Tibial nerve (tissue), 4 donors: Measurements from ENCODE around the gene LRRC75B. TPM values are rescaled to one million over a fixed set of nuclear protein-coding genes. Genes with fewer than 3 reads are reported as not detected.

Experiments used
- DNase-seq, 2 donors: peaks; one replicate each; pipeline ENCODE4 v3.0.0-alpha.2; 2019; ENCODE audit warnings: low spot score in 2 of 2
- H3K27ac ChIP-seq, 4 donors: fragments of 200-600 bp; sonication (generic) in 3 of 4; one replicate each; pipeline ENCODE4 v1.5.1; 2017 to 2019; ENCODE audit warnings: mild to moderate bottlenecking in 1 of 4
- H3K27me3 ChIP-seq, 2 donors: fragments of 200-600 bp; sonication (generic) in 1 of 2; one replicate each; pipeline versions ENCODE4 v1.5.1 to v1.6.0; 2017 to 2019
- H3K36me3 ChIP-seq, 3 donors: fragments of 200-600 bp; sonication (generic); one replicate each; pipeline ENCODE4 v1.5.1; 2018 to 2019
- H3K4me1 ChIP-seq, 4 donors: fragments of 200-600 bp; sonication (generic) in 3 of 4; one replicate each; pipeline ENCODE4 v1.5.1; 2017 to 2019
- H3K4me3 ChIP-seq, 4 donors: fragments of 200-600 bp; sonication (generic) in 3 of 4; one replicate each; pipeline ENCODE4 v1.5.1; 2017 to 2019; ENCODE audit warnings: mild to moderate bottlenecking in 1 of 4, moderate library complexity in 1 of 4
- H3K9me3 ChIP-seq, 4 donors: fragments of 200-600 bp; sonication (generic) in 3 of 4; one replicate each; pipeline ENCODE4 v1.5.1; 2017 to 2019
- CTCF ChIP-seq, 5 experiments: fragments of 200-600 bp in 3 of 5; fragments of 450-650 bp in 2 of 5; sonication (generic) in 3 of 5; IDR thresholded peaks; one replicate each; pipeline ENCODE4 v1.5.1; 2016 to 2019; ENCODE audit warnings: antibody characterized with exemption in 5 of 5, mild to moderate bottlenecking in 3 of 5, moderate library complexity in 2 of 5
- EP300 ChIP-seq, 2 donors: sonication (generic); formaldehyde crosslinking; IDR thresholded peaks; one replicate each; pipeline ENCODE4 v1.6.1; 2017; ENCODE audit warnings: antibody characterized with exemption in 2 of 2, mild to moderate bottlenecking in 1 of 2
- POLR2A ChIP-seq, 2 donors: fragments of 450-650 bp; IDR thresholded peaks; one replicate each; pipeline ENCODE4 v1.6.1; 2017; ENCODE audit warnings: antibody characterized with exemption in 2 of 2, mild to moderate bottlenecking in 2 of 2, moderate library complexity in 2 of 2
- WGBS, 2 donors: methylation state at CpG; one replicate each; pipeline ENCODE4 v1.1.5; 2018; 5-methylcytosine and 5-hydroxymethylcytosine counted together
- total RNA-seq, 4 donors: library from RNA; depleted of rRNA; stranded (reverse); fragments of >200 nt; gene quantifications; one replicate each; pipeline ENCODE4 v1.1.0, GENCODE V29; 2016

LRRC75B gene
- total RNA-seq, 4 donors from 2014 or later: 33.5 to 55.7 (median 40.2) TPM

- no peaks in the 10 kb centered on the region for H3K9me3 ChIP-seq
- peak overlapping the region in 2 of 4 donors; percentile 18 to 19 for H3K27ac ChIP-seq
- 48% methylated on average over 7 to 8 of the region's 8 CpGs for WGBS, 2 donors
- H3K4me1 ChIP-seq: peaks cover 3 to 69% (median 14%) of the 10 kb centered on the region in 4 donors
- TF ChIP-seq POLR2A (IDR thresholded peaks at IDR 0.05) (no peak), CTCF (IDR thresholded peaks at IDR 0.05) (no peak), EP300 (IDR thresholded peaks at IDR 0.05) (no peak)
- H3K36me3 ChIP-seq: peaks cover 8 to 51% (median 20%) of the 10 kb centered on the region in 3 donors
- H3K4me3 ChIP-seq: no peak overlapping the region
- no peaks in the 10 kb centered on the region for H3K27me3 ChIP-seq
- DNase-seq: no peak
These were observed 25.9 kb downstream of the LRRC75B start for GRCh38 chr22:24566899-24567511.

DNA sequence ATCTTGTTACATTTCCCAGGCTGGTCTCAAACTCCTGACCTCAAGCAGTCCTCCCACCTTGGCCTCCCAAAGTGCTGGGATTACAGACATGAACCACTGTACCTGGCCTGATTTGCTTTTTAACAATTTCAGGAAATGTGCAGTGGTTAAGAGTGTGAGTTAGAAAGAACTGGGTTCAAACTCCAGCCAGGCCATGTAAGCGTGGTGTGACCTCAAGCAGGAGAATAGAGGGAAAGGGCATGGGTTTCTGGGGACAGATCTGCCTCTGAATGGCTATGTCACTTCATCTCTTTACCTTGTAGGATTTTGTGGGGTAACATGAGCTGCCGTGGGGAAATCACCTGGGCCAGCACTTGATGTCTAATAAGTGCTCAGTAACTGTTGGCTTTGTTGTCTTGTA is 27.8 kb downstream of the LRRC75B start:
- Histone ChIP-seq H3K36me3 (peaks cover 13 to 48% (median 18%) of the 10 kb centered on the region in 3 donors), H3K27ac (peak overlapping the region in 1 of 4 donors; percentile 57), H3K9me3 (no peaks in the 10 kb centered on the region), H3K4me3 (no peak overlapping the region), H3K27me3 (no peaks in the 10 kb centered on the region), H3K4me1 (peaks cover 3 to 65% (median 14%) of the 10 kb centered on the region in 4 donors)
- WGBS, 2 donors: 87 to 88% methylated on average over 2 of the region's 2 CpGs
- TF ChIP-seq CTCF (IDR thresholded peaks at IDR 0.05) (no peak), POLR2A (IDR thresholded peaks at IDR 0.05) (no peak), EP300 (IDR thresholded peaks at IDR 0.05) (no peak)
- no peak for DNase-seq

GRCh38 chr22:24564376-24565058 is 28.4 kb downstream of the LRRC75B start:
- H3K36me3 ChIP-seq: peaks cover 13 to 46% (median 18%) of the 10 kb centered on the region in 3 donors
- DNase-seq: no peak
- no peak for TF ChIP-seq POLR2A (IDR thresholded peaks at IDR 0.05)
- TF ChIP-seq CTCF (IDR thresholded peaks at IDR 0.05): no peak
- TF ChIP-seq EP300 (IDR thresholded peaks at IDR 0.05): no peak
- H3K9me3 ChIP-seq: no peaks in the 10 kb centered on the region
- no peak overlapping the region for H3K4me3 ChIP-seq
- H3K4me1 ChIP-seq: peaks cover 3 to 63% (median 14%) of the 10 kb centered on the region in 4 donors
- no peaks in the 10 kb centered on the region for H3K27me3 ChIP-seq
- peak overlapping the region in 1 of 4 donors; percentile 17 for H3K27ac ChIP-seq
- 43 to 57% methylated on average over 2 of the region's 2 CpGs for WGBS, 2 donors

GRCh38 chr22:24563246-24563645 is 29.6 kb downstream of the LRRC75B start:
- H3K4me1 ChIP-seq: peaks cover 3 to 75% (median 14%) of the 10 kb centered on the region in 4 donors
- no peak overlapping the region for H3K27ac ChIP-seq
- DNase-seq: no peak
- no peak for TF ChIP-seq CTCF (IDR thresholded peaks at IDR 0.05)
- TF ChIP-seq EP300 (IDR thresholded peaks at IDR 0.05): no peak
- no peak for TF ChIP-seq POLR2A (IDR thresholded peaks at IDR 0.05)
- no peaks in the 10 kb centered on the region for H3K9me3 ChIP-seq
- WGBS, 2 donors: 75 to 80% methylated on average over 2 of the region's 2 CpGs
- H3K27me3 ChIP-seq: no peaks in the 10 kb centered on the region
- peaks cover 4 to 46% (median 15%) of the 10 kb centered on the region in 3 donors for H3K36me3 ChIP-seq
- H3K4me3 ChIP-seq: no peak overlapping the region

GRCh38 chr22:24559471-24559870 is 33.4 kb downstream of the LRRC75B start:
- 63 to 79% methylated on average over 4 of the region's 4 CpGs for WGBS, 2 donors
- peaks cover 5 to 67% (median 21%) of the 10 kb centered on the region in 4 donors for H3K4me1 ChIP-seq

More at GRCh38 chr22:24559471-24559870, 33.4 kb downstream of the LRRC75B start:
- H3K9me3 ChIP-seq: no peaks in the 10 kb centered on the region
- H3K4me3 ChIP-seq: no peak overlapping the region
- DNase-seq: no peak
- H3K27ac ChIP-seq: no peak overlapping the region
- peaks cover 7 to 44% (median 11%) of the 10 kb centered on the region in 3 donors for H3K36me3 ChIP-seq
- no peaks in the 10 kb centered on the region for H3K27me3 ChIP-seq
- TF ChIP-seq EP300 (IDR thresholded peaks at IDR 0.05): no peak
- TF ChIP-seq POLR2A (IDR thresholded peaks at IDR 0.05): no peak
- no peak for TF ChIP-seq CTCF (IDR thresholded peaks at IDR 0.05)
